Measurements from ENCODE around the gene ATP2B3.

Gene ATP2B3

GRCh38 chrX:153549231-153549630 is 31.8 kb downstream of the ATP2B3 start:
- Histone ChIP-seq H3K9me3 (no peaks in the 10 kb centered on the region), H3K27ac (no peak overlapping the region), H3K4me3 (no peak overlapping the region), H3K27me3 (no peaks in the 10 kb centered on the region), H3K36me3 (no peaks in the 10 kb centered on the region), H3K4me1 (no peaks in the 10 kb centered on the region)
- TF ChIP-seq CTCF (IDR thresholded peaks at IDR 0.05): no peak
- no peak for DNase-seq
- intact Hi-C loops (cut with DNase I; ENCODE audit: low total_unique reads): loop anchor here (5.0 to 10.0 kb wide), 2 partner anchors 56 to 123 kb away; partner anchors contain the start of gene PNCK

GRCh38 chrX:153549807-153550206 is 32.4 kb downstream of the ATP2B3 start:
- no peak for TF ChIP-seq CTCF (IDR thresholded peaks at IDR 0.05)

GRCh38 chrX:153551135-153551534 is 33.7 kb downstream of the ATP2B3 start:
- intact Hi-C loops (cut with DNase I; ENCODE audit: low total_unique reads): no loop called here
- Histone ChIP-seq H3K4me3 (no peak overlapping the region), H3K9me3 (no peaks in the 10 kb centered on the region), H3K36me3 (no peaks in the 10 kb centered on the region), H3K27ac (no peak overlapping the region), H3K27me3 (no peaks in the 10 kb centered on the region), H3K4me1 (no peaks in the 10 kb centered on the region)
- no peak for TF ChIP-seq CTCF (IDR thresholded peaks at IDR 0.05)
- no peak for DNase-seq

More at GRCh38 chrX:153549807-153550206, 32.4 kb downstream of the ATP2B3 start:
- Histone ChIP-seq H3K4me1 (no peaks in the 10 kb centered on the region), H3K9me3 (no peaks in the 10 kb centered on the region), H3K36me3 (no peaks in the 10 kb centered on the region), H3K27me3 (no peaks in the 10 kb centered on the region), H3K4me3 (no peak overlapping the region), H3K27ac (no peak overlapping the region)
- intact Hi-C loops (cut with DNase I; ENCODE audit: low total_unique reads): loop anchor here (5.0 to 10.0 kb wide), 2 partner anchors 55 to 122 kb away; partner anchors contain the start of gene PNCK
- DNase-seq: no peak

GRCh38 chrX:153554519-153555167 is 37.2 kb downstream of the ATP2B3 start:
- Histone ChIP-seq H3K9me3 (no peaks in the 10 kb centered on the region), H3K36me3 (no peaks in the 10 kb centered on the region), H3K4me3 (no peak overlapping the region), H3K27me3 (no peaks in the 10 kb centered on the region), H3K4me1 (no peaks in the 10 kb centered on the region), H3K27ac (no peak overlapping the region)
- peak; percentile 45 to 55 for TF ChIP-seq CTCF (IDR thresholded peaks at IDR 0.05)
- intact Hi-C loops (cut with DNase I; ENCODE audit: low total_unique reads): no loop called here
- peak; percentile 51 to 70 for DNase-seq

GRCh38 chrX:153556767-153557166 is 39.3 kb downstream of the ATP2B3 start:
- no peak for TF ChIP-seq CTCF (IDR thresholded peaks at IDR 0.05)
- H3K36me3 ChIP-seq: no peaks in the 10 kb centered on the region
- no peak overlapping the region for H3K4me3 ChIP-seq
- no peak overlapping the region for H3K27ac ChIP-seq
- no peaks in the 10 kb centered on the region for H3K9me3 ChIP-seq
- no peaks in the 10 kb centered on the region for H3K27me3 ChIP-seq
- no peaks in the 10 kb centered on the region for H3K4me1 ChIP-seq
- intact Hi-C loops (cut with DNase I; ENCODE audit: low total_unique reads): no loop called here
- no peak for DNase-seq

All from tibial artery (tissue), 4 donors.